ELF-1 (cell line): Measurements from ENCODE around the gene SLC25A34.

Experiments used
- DNase-seq: peaks from one replicate; pipeline ENCODE4 v3.0.0-alpha.2; 2016; ENCODE audit warnings: low read depth, low spot score

Gene SLC25A34

GRCh38 chr1:15751717-15752116 lies 15.7 kb downstream of the SLC25A34 start:
- DNase-seq = peak; percentile 69

GRCh38 chr1:15753776-15754175 lies 17.7 kb downstream of the SLC25A34 start:
- no peak for DNase-seq

- no peak for DNase-seq
These were observed 19.1 kb downstream of the SLC25A34 start for GRCh38 chr1:15755021-15755645.

GRCh38 chr1:15755646-15756040 lies 19.6 kb downstream of the SLC25A34 start:
- DNase-seq = no peak

- no peak for DNase-seq
These were observed 20.3 kb downstream of the SLC25A34 start for GRCh38 chr1:15756143-15757015.

- no peak for DNase-seq
These were observed 21.0 kb downstream of the SLC25A34 start for GRCh38 chr1:15757016-15757543.

- DNase-seq = peak; percentile 83
These were observed 21.7 kb downstream of the SLC25A34 start for GRCh38 chr1:15757575-15758342.

GRCh38 chr1:15758343-15758931 lies 22.4 kb downstream of the SLC25A34 start, which contains the start of gene FBLIM1:
Gene FBLIM1, plus strand, starts transcription at chr1:15758795. Its CDS starts 6,189 bp downstream, at chr1:15764984.
- no peak for DNase-seq

- DNase-seq = no peak
These were observed 23.0 kb downstream of the SLC25A34 start for GRCh38 chr1:15758953-15759661.

GRCh38 chr1:15760520-15761211 lies 24.6 kb downstream of the SLC25A34 start:
- peak; percentile 83 for DNase-seq

- DNase-seq = no peak
These were observed 25.5 kb downstream of the SLC25A34 start for GRCh38 chr1:15761366-15762128.

- DNase-seq = peak; percentile 77
These were observed 26.5 kb downstream of the SLC25A34 start for GRCh38 chr1:15762546-15762945.

GRCh38 chr1:15764269-15764764 lies 28.3 kb downstream of the SLC25A34 start:
- DNase-seq = no peak

GRCh38 chr1:15764890-15765289 lies 28.8 kb downstream of the SLC25A34 start:
- no peak for DNase-seq

- DNase-seq = no peak
These were observed 29.6 kb downstream of the SLC25A34 start for GRCh38 chr1:15765495-15766194.

GRCh38 chr1:15767941-15768340 lies 31.9 kb downstream of the SLC25A34 start:
- no peak for DNase-seq

GRCh38 chr1:15768388-15768787 lies 32.3 kb downstream of the SLC25A34 start:
- no peak for DNase-seq

GRCh38 chr1:15770313-15770962 lies 34.4 kb downstream of the SLC25A34 start:
- DNase-seq = no peak
